Upper lobe of left lung (tissue), 6 donors: ENCODE data around the gene PGGHG. TPM values are rescaled to one million over a fixed set of nuclear protein-coding genes. Genes with fewer than 3 reads are reported as not detected.

Source experiments
- ATAC-seq, 2 donors: fragments of 200-7000 bp; cut with Tn5 transposase; one replicate each; pipeline ENCODE4 v1.9.1; 2022; ENCODE audit warnings: mild to moderate bottlenecking in 2 of 2, moderate library complexity in 2 of 2; ENCODE audit not compliant: low FRiP score in 2 of 2
- DNase-seq, 2 donors: peaks; one replicate each; pipeline ENCODE4 v3.0.0-alpha.2; 2019 to 2020
- H3K27ac ChIP-seq, 4 donors: fragments of 200-600 bp; sonication (generic); one replicate each; pipeline ENCODE4 v1.5.1; 2016 to 2019
- H3K27me3 ChIP-seq, 4 donors: fragments of 200-600 bp; sonication (generic); one replicate each; pipeline ENCODE4 v1.5.1; 2017 to 2019
- H3K36me3 ChIP-seq, 4 donors: fragments of 200-600 bp; sonication (generic); one replicate each; pipeline ENCODE4 v1.5.1; 2016 to 2019
- H3K4me1 ChIP-seq, 4 donors: fragments of 200-600 bp; sonication (generic); one replicate each; pipeline ENCODE4 v1.5.1; 2018 to 2019
- H3K4me3 ChIP-seq, 4 donors: fragments of 200-600 bp; sonication (generic); one replicate each; pipeline ENCODE4 v1.5.1; 2017 to 2019; ENCODE audit warnings: mild to moderate bottlenecking in 2 of 4, moderate library complexity in 1 of 4
- H3K9me3 ChIP-seq, 4 donors: fragments of 200-600 bp; sonication (generic); one replicate each; pipeline ENCODE4 v1.5.1; 2018 to 2019
- EP300 ChIP-seq, 4 donors: sonication (generic); formaldehyde crosslinking; IDR thresholded peaks; one replicate each; pipeline ENCODE4 v1.5.1; 2017; ENCODE audit warnings: antibody characterized with exemption in 4 of 4, control low read depth in 2 of 4
- POLR2A ChIP-seq, 4 donors: fragments of 450-650 bp; IDR thresholded peaks; one replicate each; pipeline ENCODE4 v1.5.1; 2016 to 2017; ENCODE audit warnings: antibody characterized with exemption in 4 of 4, mild to moderate bottlenecking in 2 of 4
- POLR2AphosphoS5 ChIP-seq, 2 donors: sonication (generic); formaldehyde crosslinking; IDR thresholded peaks; one replicate each; pipeline ENCODE4 v1.5.1; 2017; ENCODE audit warnings: antibody characterized with exemption in 2 of 2
- WGBS, 2 donors: methylation state at CpG; one replicate each; pipeline ENCODE4 v1.1.5; 2017 to 2018; 5-methylcytosine and 5-hydroxymethylcytosine counted together
- total RNA-seq, 6 donors: library from RNA; depleted of rRNA in 4 of 6; stranded (reverse); fragments of >200 nt in 4 of 6; gene quantifications; one replicate each; pipeline versions ENCODE4 v1.1.0 to v1.2.1, GENCODE V29; 2016 to 2021
- TF ChIP-seq, protein P1 (sequence below), 6 experiments: fragments of 450-650 bp in 4 of 6; fragments of 200-600 bp in 2 of 6; sonication (generic) in 2 of 6; IDR thresholded peaks; one replicate each; pipeline ENCODE4 v1.5.1; 2016 to 2019; ENCODE audit warnings: antibody characterized with exemption in 6 of 6
- donor health status: DM: no; HTN: no; CAD: no; lungs with moderate emphysema.
- donor health status: DM: no; HTN: yes; CAD: no; lungs with severe emphysema.

PGGHG gene
- 100 to 1,000 TPM in 2 of 6 donors, 10 to 100 TPM in 4; 34.1 to 535 (median 65.2) TPM for total RNA-seq

DNA sequence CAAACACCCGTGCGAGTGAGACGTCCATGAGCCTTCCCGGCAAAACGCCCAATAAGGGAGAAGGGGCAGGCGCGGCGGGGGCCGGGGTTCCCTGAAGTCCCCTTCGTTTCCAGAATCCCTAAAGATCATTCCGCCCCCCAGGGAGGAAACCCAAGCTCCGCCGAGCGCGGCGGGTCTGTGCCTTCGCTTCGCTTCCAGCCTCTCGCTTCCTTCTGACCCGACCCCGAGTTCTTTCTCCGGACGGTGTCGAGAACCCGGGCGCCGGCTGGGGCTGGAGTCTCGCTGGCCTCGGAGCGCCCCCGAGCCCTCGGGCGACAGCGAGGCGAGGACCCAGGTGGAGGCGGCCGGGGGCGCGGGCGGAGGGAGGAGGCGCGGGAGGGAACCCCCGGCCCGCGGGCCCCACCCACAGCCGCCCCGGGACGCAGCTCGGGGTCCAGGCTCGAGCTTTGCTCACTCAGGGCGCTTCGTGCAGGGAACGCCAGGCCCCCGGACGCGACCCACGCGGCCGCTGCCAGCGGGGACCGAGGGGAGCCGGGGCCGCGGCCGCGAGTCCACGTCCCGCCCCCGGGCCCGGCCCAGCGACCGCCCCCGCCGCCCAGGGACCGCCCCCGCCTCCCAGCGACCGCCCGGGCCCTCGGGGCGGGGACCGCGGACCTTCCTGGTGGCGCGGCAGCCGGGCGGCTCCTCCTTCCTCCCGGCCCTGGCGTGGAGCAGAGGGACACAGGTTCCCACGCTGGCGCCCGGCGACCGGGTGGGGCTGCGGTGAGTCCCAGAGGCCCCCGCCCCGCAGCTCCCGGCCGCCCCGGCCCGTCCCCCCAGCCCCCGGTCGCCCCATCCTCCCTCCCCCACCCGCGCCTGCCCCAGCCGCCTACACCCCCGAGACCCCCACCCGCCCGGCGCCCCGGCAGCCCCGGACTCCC is at the start of gene PGGHG:
PGGHG (plus strand) TSS at position 649 of the 920 bp plus-strand sequence. CDS start 691 bp downstream, outside the sequence.
- DNase-seq (peak; percentile 85 to 96), ATAC-seq (peak; percentile 62 to 90)
- peaks cover 0 to 20% (median 9%) of the 10 kb centered on the region in 4 donors for H3K36me3 ChIP-seq
- 0 to 2% methylated on average over 8 to 65 of the region's 112 CpGs for WGBS, 2 donors
- H3K4me1 ChIP-seq, result peaks cover 14 to 25% (median 21%) of the 10 kb centered on the region in 4 donors
- H3K27me3 ChIP-seq, result no peaks in the 10 kb centered on the region
- no peaks in the 10 kb centered on the region for H3K9me3 ChIP-seq
- H3K27ac ChIP-seq, result peak within 1 kb of the TSS; percentile 81 to 91 (median 84)
- TF ChIP-seq, protein P1, sequence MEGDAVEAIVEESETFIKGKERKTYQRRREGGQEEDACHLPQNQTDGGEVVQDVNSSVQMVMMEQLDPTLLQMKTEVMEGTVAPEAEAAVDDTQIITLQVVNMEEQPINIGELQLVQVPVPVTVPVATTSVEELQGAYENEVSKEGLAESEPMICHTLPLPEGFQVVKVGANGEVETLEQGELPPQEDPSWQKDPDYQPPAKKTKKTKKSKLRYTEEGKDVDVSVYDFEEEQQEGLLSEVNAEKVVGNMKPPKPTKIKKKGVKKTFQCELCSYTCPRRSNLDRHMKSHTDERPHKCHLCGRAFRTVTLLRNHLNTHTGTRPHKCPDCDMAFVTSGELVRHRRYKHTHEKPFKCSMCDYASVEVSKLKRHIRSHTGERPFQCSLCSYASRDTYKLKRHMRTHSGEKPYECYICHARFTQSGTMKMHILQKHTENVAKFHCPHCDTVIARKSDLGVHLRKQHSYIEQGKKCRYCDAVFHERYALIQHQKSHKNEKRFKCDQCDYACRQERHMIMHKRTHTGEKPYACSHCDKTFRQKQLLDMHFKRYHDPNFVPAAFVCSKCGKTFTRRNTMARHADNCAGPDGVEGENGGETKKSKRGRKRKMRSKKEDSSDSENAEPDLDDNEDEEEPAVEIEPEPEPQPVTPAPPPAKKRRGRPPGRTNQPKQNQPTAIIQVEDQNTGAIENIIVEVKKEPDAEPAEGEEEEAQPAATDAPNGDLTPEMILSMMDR (IDR thresholded peaks at IDR 0.05), result no peak
- peak in 1 of 4 donors; percentile 62 for TF ChIP-seq POLR2A (IDR thresholded peaks at IDR 0.05)
- TF ChIP-seq POLR2AphosphoS5 (IDR thresholded peaks at IDR 0.05), result peak in 1 of 2 donors; percentile 55
- peak within 1 kb of the TSS; percentile 80 to 88 (median 82) for H3K4me3 ChIP-seq

DNA sequence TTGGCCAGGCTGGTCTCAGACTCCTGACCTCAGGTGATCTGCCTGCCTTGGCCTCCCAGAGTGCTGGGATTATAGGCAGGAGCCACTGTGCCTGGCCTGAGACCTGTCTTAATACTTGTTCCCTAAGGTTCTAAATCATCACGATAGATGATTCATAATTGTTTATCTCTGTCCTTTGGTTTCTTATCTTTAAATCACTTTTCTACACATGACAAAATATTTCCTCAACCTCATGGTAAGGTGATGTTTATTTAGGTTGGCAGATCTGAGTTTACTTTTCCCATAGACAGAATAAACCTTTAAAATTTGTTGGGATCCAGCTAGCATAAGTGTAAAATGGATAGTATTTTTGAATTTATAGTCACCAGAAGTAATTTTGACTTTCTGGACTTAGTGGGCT is 48.6 kb upstream of the PGGHG start:
- DNase-seq (no peak), ATAC-seq (no peak)
- no peak overlapping the region for H3K27ac ChIP-seq
- 60 to 63% methylated on average over 1 of the region's 1 CpG for WGBS, 2 donors
- H3K4me3 ChIP-seq, result no peak overlapping the region
- TF ChIP-seq EP300 (IDR thresholded peaks at IDR 0.05), result no peak
- TF ChIP-seq POLR2A (IDR thresholded peaks at IDR 0.05), result no peak
- TF ChIP-seq, protein P1 (IDR thresholded peaks at IDR 0.05), result no peak
- no peak for TF ChIP-seq POLR2AphosphoS5 (IDR thresholded peaks at IDR 0.05)
- H3K9me3 ChIP-seq, result no peaks in the 10 kb centered on the region
- H3K27me3 ChIP-seq, result no peaks in the 10 kb centered on the region
- peaks cover 6 to 58% (median 28%) of the 10 kb centered on the region in 4 donors for H3K36me3 ChIP-seq
- peaks cover 16 to 25% (median 18%) of the 10 kb centered on the region in 4 donors for H3K4me1 ChIP-seq

DNA sequence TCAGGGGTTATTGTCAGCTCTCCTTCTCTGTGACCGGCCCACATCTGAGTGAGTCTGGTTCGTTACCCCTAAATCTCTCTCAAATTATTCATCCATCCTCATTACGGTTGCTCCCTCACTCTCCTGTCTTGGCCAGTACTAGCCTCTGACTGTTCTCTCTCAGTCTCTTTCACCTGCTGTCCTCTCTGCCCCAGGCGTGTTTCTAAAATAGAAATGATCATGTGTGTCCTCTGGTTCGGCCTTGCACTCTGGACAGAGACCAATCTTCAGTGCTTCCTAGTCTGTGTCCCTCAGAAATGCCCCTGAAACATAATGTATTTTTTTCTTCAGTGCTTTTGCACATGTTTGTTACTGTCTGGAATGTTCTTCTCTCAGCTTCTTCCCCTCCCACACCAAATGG is 47.3 kb upstream of the PGGHG start:
- ATAC-seq, result no peak
- Histone ChIP-seq H3K9me3 (no peaks in the 10 kb centered on the region), H3K27ac (no peak overlapping the region), H3K27me3 (no peaks in the 10 kb centered on the region), H3K4me3 (no peak overlapping the region), H3K4me1 (peaks cover 12 to 20% (median 13%) of the 10 kb centered on the region in 4 donors), H3K36me3 (peaks cover 18 to 71% (median 38%) of the 10 kb centered on the region in 4 donors)
- DNase-seq, result no peak
- TF ChIP-seq POLR2AphosphoS5 (IDR thresholded peaks at IDR 0.05) (no peak), EP300 (IDR thresholded peaks at IDR 0.05) (no peak), POLR2A (IDR thresholded peaks at IDR 0.05) (no peak)
- TF ChIP-seq, protein P1 (IDR thresholded peaks at IDR 0.05), result no peak
- WGBS, 2 donors, result 93 to 98% methylated on average over 5 of the region's 5 CpGs

DNA sequence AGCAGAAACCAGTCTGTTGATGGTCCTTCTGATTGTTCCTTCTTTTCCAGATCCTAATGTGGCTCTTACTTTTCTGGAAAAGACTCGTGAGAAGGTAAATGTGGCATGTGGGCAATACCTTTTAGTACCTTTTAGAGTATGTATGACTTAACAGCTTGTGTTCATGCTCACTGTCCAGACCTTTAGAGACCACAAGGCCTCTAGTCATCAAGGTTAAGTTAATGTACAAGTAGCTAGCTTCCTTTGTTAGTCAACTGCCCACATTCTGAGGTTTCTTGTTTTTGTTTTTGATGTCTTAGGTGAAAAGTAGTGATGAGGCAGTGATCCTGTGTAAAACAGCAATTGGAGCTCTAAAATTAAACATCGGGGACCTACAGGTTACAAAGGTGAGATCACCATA is 44.5 kb upstream of the PGGHG start:
- no peak overlapping the region for H3K27ac ChIP-seq
- 95 to 96% methylated on average over 2 of the region's 2 CpGs for WGBS, 2 donors
- H3K9me3 ChIP-seq, result no peaks in the 10 kb centered on the region
- no peak overlapping the region for H3K4me3 ChIP-seq
- H3K36me3 ChIP-seq, result peaks cover 29 to 93% (median 63%) of the 10 kb centered on the region in 4 donors
- ATAC-seq, result no peak
- no peak for DNase-seq
- TF ChIP-seq EP300 (IDR thresholded peaks at IDR 0.05), result no peak
- TF ChIP-seq, protein P1 (IDR thresholded peaks at IDR 0.05), result no peak
- no peak for TF ChIP-seq POLR2AphosphoS5 (IDR thresholded peaks at IDR 0.05)
- TF ChIP-seq POLR2A (IDR thresholded peaks at IDR 0.05), result no peak
- no peaks in the 10 kb centered on the region for H3K27me3 ChIP-seq
- H3K4me1 ChIP-seq, result no peaks in the 10 kb centered on the region
